SKM-1 (cell line): Measurements from ENCODE around the gene NLRP8.
"Not testable (repeated sequence)": the region's sequence is repeated elsewhere in the genome, so short reads cannot be mapped to it uniquely, and the experiment has no call there.

ENCODE experiments used
- DNase-seq: peaks from one replicate; lab custom pipeline; 2025; ENCODE audit not compliant: unreplicated experiment; lab: John Stamatoyannopoulos, UW

The NLRP8 gene

DNA sequence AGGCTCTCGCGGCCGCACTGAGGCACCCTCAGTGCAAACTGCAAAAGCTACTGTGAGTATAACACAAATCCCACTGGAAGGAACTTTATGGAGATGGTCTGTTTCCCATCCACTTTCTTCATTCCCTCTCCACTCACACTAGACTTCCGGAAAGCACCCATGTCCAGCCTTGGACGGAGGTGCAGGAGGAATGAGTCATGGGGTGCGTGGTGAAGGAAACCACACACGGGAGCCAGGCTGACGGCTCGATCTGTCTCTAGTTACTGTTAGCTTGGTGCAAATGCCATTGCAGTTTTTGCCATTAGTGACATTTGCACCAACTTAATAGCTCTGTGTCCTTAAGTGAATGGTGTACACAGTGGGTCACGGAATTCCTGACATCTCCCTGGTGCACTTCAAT is 14.6 kb downstream of the NLRP8 start:
- no peak for DNase-seq

DNA sequence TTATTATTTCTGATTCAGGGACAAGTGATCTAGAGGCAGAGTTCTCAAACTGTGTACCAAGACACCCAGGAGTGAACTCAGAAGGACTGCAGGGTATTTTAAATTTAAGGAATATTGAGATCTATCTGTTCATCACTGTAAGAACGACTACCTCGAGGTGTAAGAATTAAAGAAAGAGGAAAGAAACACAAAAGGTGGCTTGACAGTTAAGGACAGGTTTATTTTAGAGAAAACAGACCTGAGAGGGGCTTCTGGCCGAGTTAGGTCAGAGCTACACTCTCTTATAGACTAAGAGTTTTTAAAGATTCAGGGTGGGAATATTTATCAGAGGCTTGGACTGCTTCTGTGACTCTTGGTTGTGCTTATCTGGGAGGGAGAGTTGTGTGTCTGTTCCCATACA is 26.4 kb downstream of the NLRP8 start:
- DNase-seq = no peak

DNA sequence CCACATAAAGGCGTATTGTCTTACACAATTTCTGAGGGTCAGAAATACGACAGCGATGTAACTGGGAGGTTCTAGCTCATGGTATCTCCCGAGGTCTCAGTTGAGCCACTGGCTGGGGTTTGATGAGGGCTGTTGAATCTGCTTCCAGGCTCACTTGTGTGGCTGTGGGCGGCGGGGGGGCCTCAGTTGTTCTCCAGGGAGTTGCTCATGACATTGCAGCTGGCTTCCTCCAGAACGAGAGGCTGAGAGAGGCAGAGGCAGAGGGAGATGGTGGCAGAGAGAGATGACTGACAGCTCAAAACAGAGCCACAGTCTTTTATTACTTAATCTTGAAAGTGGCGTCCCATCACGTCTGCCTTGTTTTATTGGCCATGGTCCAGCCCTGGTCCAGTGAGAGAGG is 32.8 kb downstream of the NLRP8 start:
- DNase-seq = no peak

DNA sequence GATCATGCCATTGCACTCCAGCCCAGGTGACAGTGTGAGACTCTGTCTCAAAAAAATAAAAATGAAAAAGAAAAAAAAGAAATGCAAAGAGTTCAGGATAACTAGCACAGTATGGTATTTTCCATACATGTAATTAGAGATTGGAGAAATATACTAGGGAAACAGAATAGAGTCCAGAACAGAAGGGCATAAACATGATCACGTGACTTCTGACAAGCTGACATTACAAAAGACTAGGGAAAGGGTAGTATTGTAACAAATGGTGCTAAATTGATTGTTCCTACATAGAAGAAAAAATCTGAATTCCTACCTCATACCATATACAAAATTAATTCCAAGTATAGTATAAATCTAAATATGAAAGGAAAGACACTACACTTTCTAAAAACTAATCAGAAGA is 37.6 kb downstream of the NLRP8 start:
- no peak for DNase-seq

DNA sequence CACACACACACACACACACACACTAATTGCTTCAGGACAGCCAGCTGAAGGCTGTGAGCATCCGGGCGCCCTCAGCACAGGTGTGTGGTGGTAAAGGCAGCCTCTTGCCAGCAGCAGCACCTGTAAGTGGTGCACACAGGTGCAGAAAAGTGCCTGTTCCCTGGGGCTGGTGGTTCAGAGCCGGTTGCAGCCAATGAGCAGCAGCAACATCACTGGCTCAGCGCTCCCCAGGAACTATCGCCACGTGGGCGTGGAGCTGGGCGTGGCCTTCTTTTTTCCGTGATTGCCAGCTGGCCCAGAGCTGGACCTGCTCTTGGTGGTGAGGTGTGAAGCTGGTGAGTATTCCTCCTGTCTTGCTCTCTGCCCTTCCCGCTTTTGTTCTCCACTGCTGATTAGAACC is 38.9 kb downstream of the NLRP8 start, which contains the start of gene NLRP5:
Gene NLRP5 (plus strand): TSS at position 289 of the 400 bp plus-strand sequence.
- no peak for DNase-seq

- no peak for DNase-seq
Observed at GRCh38 chr19:55990831-55991230, 43.2 kb downstream of the NLRP8 start.

- DNase-seq = no peak
Observed at GRCh38 chr19:55993492-55993891, 45.9 kb downstream of the NLRP8 start.

DNA sequence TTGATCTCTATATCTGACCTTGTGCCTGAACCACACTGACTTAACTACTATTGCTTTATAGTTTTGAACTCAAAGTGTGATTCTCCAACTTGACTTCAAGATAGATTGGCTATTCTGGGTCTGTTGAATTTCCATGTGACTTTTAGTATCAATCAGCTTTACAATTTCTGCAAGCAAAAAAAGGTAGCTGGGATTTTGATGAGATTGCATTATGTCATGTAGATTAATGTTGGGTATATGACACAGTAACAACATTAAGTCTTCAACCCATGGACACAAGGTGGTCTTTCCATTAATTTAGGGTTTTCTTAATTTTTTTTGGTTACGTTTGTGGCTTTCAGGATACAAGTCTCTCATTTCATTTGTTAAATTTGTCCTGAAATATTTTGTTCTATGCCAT is 67.1 kb downstream of the NLRP8 start:
- no peak for DNase-seq

GRCh38 chr19:56015756-56016155 is 68.1 kb downstream of the NLRP8 start:
- DNase-seq = no peak

GRCh38 chr19:56019325-56019724 is 71.7 kb downstream of the NLRP8 start:
- DNase-seq = not testable (repeated sequence)

- DNase-seq = not testable (repeated sequence)
Observed at GRCh38 chr19:56020355-56020975, 72.8 kb downstream of the NLRP8 start.

DNA sequence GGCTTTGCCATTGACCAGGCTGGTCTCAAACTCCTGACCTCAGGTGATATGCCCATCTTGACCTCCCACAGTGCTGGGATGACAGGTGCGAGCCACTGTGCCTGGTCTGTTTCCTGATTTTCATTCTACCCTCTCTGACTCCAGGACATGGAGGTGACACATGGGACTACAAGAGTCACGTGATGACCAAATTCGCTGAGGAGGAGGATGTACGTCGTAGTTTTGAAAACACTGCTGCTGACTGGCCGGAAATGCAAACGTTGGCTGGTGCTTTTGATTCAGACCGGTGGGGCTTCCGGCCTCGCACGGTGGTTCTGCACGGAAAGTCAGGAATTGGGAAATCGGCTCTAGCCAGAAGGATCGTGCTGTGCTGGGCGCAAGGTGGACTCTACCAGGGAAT is 79.1 kb downstream of the NLRP8 start:
- no peak for DNase-seq
